Stimulated activated CD4-positive, alpha-beta T cell treated with anti-CD3 and anti-CD28 coated beads, TNF-alpha, amount 100 ng/mL, for 1 hour (primary cell): ENCODE data around the gene TMEM171.

Experiments used
- DNase-seq, 3 donors: peaks; one replicate each; pipeline ENCODE4 v3.0.0-alpha.2; 2020; ENCODE audit warnings: low read depth in 3 of 3, low spot score in 1 of 3

Gene TMEM171, protein sequence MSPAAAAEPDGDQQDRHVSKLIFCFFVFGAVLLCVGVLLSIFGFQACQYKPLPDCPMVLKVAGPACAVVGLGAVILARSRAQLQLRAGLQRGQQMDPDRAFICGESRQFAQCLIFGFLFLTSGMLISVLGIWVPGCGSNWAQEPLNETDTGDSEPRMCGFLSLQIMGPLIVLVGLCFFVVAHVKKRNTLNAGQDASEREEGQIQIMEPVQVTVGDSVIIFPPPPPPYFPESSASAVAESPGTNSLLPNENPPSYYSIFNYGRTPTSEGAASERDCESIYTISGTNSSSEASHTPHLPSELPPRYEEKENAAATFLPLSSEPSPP

DNA sequence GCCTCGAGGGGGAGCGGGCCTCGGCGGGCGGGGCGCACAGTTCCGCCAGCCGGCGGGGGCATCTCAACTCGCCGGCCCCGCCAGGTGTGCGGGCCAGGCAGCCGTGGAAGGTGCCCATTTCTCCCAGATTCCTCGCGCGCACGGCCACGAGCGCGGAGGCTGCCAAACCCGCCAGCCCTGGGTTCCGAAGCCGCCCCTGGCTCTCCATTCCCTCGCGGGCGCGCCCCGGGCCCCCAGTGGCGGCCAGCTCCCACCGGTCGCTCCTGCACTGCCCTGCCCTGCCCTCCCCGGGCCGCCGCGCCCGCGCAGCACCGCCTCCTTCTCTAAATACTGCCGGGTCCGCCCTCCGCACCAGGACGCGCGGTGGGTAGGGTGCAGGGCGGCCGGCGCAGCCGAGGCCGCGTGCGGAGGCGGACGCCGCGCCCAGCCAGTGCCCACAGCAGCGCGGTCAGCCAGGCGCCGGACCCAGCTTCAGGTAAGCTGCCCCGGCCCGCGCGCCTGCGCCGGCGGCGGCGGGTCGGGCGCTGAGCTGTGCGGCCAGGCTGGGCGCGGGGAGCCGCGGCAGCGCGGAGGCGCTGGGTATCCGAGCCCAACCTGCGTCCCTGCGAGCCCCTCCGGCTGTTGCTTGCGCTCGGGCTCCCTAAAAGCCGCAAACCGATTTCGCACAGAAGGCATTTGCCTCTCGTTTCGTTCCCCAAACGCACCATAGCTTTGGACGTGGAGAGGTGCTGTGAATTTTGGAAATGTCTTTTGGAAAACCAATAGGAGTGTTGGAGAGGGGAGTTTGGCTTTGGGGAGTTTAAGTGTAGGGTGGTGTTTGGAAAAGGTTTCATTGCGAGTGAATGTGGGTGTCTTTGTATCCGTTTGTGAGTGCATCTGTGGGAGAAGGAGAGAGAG, at the start of gene TMEM171:
Gene TMEM171 (plus strand): TSS at position 354 of the 897 bp plus-strand sequence. CDS start 2,799 bp downstream, outside the sequence.
- no peak for DNase-seq

DNA sequence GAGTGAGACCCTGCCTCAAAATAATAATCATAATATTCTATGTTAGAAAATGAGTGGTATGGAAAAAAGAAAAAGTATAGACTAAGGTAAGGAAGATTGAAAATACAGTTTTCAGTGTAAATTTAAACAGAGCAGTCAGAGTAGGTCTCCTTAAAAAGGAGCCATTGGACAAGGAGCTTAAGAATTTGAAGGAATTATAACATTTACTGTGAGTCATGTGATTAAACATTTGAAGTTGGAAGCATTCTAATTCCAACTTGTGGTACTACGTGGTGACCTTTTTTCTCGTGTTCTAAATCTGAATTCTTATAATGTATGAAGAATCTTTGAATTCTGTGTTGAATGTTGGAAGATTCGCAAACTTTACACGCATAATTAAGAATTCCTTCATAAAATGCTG, 39.3 kb upstream of the TMEM171 start:
- DNase-seq: no peak

DNA sequence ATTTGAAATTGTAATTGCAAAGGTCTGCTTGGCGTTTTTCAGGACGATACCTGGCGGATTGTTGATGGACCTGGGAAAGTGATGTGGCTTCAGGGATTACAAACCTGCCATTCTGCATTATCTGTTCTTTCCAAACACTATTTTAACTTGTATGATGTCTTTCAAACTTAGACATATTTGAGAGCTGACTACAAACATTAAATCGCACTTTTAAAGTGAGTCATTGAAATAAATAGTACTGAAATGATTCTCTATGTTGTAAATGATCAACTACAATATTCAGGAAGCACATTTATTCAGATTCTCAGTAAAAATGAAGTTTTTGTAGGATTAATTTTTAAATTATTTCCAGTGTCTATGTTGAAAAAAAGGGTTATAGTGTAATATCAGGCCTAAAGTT, 32.3 kb upstream of the TMEM171 start:
- DNase-seq: no peak

DNA sequence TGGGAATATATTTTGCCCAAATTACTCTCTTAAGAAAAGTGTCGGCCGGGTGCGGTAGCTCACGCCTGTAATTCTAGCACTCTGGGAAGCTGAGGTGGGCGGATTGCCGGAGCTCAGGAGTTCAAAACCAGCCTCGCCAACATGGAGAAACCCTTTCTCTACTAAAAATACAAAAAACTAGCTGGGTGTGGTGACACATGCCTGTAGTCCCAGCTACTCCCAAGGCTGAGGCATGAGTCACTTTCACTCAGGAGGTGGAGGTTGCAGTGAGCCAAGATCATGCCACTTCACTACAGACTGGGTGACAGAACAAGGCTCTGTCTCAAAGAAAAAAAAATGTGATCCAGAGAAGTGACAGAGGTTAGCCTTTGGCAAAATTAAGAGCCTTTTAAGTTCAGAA, 26.4 kb upstream of the TMEM171 start:
- DNase-seq: no peak

DNA sequence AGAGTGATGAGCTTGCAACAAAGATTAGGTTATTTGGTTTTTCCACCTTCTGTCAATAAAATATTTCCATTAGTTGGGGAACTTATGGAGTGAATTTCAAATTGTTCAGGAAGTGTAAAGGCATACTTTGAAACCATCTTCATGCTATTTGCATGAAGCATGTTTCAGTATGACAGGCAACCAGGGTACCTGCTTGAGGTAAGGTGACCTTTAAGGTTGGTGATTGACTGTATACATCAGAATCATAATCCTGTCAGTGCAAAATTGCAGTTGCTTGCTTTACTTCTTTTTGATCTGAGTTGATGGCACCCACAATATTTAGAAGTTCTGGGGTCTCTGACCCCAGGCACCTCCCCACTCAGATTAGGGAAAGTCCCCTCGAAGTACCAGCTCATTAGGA, 26.0 kb upstream of the TMEM171 start:
- no peak for DNase-seq

DNA sequence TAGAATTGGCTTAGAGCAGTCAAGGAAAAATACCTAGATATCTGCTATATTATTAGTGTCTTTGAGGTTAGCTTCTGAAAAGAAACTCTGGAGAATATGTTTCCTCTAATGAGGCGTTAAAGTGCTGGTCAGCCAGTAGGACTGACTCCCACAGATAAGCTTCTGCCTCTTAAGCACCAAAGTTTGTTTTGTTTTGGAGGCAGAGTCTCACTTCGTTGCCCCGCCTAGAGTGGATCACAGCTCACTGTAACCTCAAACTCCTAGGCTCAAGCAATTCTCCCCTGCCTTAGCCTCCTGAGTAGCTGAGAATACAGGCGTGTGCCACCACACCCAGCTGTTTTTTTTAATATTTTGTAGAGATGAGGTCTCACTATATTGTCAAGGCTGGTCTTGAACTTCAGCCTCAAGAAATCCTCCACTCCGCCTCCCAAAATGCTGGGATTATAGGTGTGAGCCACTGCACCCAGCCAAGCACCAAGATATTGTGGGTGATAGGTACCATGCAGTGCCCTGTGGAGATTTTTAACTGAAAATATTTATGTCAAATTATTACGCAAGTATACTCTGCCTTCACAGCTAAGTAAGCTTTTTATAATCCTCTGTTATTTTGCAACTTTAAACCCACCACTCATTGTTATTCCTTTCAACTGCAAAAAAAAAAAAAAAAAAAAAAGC, 24.7 kb upstream of the TMEM171 start:
- DNase-seq: no peak

DNA sequence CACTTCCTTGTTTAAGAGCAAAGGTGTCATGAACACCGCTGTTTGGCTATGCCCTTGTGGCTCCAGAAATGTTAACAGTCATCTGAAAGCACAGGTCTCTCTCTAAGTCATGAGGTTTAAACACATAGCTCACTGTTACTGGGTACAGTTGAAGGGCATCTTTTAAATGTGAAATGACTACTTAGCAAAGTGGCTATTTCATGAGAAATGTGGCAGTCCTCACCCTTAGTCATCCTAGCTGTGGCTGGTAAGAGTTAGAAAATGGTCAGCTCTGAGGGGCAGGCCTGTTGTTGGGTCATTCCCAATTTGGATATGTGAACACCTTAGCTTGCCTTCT, 24.2 kb upstream of the TMEM171 start:
- DNase-seq: no peak

DNA sequence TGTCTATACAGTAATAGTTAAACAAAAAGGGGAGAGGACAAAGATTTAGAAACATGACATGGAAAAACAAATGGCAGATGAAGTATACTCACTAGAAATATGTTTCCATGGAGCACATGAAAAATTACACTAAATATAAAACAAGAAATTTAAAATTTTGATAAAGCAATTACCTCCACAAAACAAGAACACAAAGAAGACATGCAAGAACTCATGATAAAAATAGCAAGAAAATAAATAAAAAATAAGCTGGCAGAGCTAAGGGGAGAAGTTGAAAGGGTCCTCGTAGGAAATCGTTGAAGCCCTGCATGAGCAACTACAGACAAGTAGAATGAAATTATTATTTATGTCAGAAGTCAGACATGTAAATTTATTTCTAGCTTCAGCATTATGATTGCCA, 22.6 kb upstream of the TMEM171 start:
- DNase-seq: no peak

DNA sequence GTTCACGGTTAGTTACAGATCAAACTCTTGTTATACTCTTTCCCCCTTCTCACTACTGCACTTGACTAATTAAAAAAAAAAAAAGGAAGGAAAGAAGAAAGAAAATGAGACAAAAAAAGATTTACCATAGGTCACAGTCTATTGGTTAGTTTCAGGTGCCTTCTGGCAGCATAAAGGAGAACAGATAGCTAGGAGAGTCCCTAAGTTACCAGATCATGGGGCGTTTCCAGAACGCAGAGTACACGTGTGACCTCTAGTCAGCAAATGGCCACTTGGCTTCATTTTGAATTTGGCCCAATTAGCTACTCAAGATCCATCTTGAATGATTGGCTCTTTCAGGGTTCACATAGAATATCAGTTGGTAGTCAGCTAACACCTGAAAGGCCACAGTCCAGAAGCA, 20.3 kb upstream of the TMEM171 start:
- DNase-seq: no peak

DNA sequence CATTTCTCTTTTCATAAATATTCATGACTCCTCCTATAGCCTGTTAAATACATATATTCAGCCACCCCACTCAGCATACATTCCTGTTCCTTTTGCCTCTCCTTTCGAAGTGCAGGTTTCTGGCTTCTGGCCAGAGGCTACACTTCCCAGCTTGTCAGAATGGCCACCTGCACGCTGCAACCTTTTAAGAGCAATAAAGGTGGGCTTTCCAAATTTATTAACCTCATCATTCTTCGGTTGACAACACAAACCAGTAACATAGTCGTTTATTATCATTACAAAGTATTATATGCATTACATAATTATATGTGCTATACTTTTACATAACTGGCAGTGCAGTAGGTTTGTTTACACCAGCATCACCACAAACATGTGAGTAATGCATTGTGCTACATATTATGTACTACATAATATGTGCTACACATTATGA, 16.5 kb upstream of the TMEM171 start:
- no peak for DNase-seq

DNA sequence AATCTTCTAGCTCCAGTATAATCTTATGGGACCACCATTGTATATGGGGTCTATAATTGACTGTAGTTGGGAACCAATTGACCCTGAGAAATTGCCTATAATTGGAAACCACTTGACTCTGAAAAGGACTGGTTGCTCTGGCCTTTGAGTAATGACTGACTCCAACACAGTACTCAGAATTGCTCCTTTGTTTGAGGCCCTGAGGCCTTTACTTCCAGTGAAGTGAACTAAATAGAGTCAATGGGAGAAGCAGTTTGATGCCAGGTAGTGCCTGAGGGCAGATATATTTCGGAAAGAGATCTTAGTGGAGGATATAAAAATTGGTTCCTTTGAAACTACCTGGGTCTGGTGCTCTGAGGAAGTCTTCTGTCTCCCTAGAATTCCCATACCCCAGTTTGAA, 16.0 kb upstream of the TMEM171 start:
- no peak for DNase-seq

DNA sequence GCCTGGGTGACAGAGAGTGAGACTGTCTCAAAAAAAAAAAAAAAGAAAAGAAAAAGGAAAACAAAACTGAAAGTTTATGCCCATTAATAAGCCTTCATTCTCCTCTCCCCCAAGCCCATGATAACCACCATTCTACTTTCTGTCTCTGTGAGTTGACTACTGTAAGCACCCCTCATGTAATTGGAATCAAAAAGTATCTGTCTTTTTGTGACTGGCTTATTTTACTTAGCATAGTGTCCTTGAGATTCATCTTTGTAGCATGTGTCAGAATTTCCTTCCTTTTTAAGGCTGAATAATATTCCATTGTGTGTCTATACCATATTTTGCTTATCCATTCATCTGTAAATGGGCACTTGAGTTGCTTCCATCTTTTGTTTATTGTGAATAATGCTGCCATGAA, 14.0 kb upstream of the TMEM171 start:
- no peak for DNase-seq

DNA sequence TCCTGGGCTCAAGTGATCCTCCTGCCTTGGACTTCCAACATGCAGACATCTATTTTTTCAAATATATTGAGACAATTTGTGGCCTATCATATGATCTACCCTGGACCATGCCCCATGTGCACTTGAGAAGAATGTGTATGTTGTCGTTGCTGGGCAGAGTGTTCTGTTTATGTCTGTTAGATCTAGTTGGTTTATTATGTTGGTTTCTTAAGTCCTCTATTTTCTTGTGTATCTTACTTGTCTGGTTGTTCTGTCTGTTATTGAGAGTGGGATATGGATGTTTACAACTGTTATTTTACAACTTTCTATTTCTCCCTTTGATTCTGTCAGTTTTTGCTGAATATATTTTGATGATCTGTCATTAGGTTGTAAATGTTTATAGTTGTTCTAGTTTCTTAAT, 10.2 kb upstream of the TMEM171 start:
- no peak for DNase-seq

DNA sequence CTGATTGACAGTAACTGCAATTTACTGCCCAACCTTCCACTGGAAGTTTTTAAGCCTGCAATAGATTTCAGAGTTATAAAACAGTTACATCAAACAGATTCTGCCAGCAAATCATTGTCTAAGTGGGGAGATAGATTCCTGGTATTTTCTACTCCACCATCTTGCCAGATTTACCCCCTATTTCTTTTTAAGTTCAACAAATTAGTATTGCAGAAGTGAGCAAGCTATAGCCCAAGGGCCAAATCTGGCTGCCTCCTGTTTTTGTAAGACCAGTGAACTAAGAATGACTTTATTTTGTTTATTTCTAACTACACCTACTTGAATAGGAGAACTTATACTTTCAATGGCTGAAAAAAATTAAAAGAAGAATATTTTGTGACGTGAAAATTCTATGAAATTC, 8.8 kb upstream of the TMEM171 start:
- no peak for DNase-seq

DNA sequence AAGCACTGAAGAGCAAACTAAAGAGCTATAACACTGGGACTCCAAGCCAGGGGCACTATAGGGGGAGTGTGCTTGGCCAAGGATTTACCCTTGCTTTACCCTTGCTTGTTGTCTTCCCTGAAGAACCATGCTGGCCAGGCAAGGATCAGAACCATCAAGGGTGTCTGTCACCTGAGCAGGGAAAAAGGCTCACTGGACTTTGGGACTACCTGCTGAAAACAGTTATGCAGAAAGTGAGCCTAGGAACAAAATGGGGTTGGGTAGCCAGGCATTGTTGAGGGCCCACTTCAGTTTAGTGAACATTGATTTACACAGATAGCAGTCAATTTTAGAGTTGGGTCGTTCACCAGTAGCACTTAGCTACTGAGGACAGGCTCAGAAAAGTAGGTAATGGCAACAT, 8.0 kb upstream of the TMEM171 start:
- DNase-seq: no peak

DNA sequence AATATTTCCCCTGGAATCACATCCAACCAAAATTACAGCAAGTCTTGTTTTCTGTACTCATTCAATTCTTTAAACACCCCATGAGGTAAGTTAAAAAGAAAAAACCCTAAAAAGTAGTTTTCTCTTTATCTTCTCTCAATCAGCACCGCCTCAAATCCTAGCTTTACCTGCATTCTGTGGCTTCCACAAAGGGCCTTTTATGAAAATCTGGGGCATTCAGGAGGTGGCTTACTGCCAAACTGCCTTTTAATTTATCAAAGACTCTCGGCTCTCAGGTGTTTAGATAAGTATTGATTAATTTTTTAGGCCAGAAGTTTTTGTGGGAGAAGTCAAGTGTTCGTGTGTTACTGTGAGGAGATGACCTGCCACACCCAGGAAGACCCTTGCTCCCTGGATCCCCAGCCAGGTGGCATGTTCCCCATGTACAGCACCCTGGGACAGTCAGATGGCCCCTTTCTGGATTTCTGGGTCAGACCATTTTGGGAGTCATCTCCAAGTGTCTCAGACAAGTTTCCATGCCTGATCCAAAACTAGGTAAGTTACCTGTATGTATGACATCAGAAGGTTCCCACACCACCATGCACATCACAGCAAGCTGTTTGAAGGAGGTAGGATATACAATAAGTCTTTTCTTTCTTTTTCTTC, 6.2 kb upstream of the TMEM171 start:
- DNase-seq: no peak

DNA sequence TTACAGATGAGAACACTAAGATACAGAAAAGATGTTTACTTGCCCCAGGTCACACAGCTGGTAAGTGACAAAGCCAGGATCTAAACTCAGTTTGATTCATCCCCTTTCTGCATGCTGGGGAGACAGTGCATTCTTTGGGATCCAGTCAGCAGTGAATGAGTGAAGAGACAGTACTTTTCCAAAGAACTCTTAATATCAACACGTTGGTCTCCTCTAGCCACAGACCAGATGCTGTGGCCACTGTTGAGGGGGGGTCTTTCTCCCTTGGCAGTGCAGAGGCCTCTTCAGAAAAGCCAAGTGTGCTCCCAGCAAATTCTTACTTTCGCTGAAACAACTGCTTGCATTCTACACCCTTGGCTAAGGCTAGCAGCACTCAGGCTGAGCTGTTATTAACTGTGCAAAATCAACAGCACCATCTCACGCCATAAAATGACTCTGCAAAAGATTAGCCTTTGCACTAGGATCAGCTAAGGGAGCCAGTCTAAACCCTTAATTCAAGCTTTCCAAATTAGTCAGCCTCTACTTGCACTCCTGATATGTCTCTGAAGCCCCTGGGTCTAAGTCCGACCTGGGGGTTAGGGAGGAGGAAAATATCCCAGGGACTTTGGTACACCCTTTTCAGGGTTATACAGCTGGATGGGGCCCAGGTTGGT, 4.8 kb upstream of the TMEM171 start:
- no peak for DNase-seq

DNA sequence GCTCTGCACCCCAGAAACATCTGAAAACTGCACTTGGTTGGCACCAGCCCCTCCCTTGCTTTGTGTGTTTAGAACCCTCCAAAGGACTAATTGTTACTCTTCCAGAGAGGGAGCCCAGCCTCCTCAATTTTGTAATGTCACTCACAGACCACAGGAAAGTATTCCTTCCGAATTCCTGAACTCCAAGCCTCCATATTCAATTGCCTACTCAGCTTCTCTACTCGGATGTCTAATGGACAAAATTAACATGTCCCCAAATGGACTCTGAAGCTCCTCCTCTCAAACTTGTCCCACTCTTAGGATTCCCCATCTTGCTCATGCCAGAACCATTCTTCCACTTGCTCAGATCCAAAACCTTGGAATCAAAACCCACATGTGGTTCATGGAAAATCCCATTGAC, 3.9 kb upstream of the TMEM171 start:
- DNase-seq: no peak

DNA sequence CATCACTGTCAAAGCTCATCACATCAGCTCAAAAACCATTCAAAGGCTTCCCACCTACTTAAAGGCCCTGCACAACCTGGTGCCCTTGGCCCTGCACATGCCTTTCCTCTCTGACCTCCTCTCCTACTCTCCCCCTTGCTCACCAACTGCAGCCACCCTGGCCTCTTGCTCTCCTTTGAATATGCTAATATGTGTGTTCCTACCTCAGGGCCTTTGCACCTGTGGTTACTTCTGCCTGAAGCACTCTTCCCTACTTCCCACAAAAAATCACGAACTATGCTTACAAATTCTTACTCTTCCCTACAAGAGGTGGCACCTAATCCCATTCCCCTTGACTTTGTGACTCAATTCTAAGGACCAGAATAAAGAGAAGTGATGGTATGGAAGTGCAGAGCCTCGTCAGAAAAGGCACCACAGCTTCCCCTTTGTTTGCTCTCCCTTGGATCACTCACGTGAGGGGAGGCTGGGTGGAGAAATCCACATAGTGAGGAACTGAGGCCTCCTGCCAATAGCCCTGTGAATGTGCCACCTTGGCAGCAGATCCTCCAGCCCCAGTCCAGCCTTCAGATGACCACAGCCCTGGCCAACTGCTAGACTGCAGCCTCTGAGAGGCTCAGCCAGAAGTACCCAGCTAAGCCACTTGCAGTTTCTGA, 3.2 kb upstream of the TMEM171 start:
- no peak for DNase-seq

DNA sequence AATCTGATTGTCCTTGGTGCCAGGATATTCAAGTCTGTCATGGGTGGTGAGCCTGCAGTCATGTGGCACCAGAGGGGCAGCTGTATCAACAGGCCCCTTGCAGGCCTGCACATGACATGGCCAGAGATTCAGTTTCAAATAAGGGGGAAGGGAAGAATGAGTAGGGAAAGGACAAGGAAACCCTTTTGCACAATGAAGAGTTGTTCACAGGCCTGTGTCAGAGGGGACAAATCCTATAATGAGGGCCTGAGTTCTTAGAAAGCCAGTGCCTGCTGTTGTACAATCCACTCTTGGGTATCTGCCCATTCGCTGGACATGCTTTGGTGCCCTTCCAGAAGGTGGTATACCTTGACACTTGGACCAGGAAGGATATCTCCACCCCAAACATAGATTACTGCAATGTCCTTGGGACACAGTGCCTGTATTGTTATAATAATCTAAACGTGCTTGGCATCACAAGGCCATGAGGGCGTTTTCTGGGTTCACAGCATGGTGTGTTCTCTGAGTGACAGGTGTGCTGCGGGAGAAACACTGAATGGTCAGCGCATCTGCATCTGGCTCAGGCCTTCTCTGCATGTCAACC, 1.9 kb upstream of the TMEM171 start:
- no peak for DNase-seq
